Midbrain (tissue), 1 donor: ENCODE data around the gene ASCL2.

Source experiments
- DNase-seq: peaks from one replicate; lab custom pipeline; 2025; lab: John Stamatoyannopoulos, UW

Gene ASCL2

GRCh38 chr11:2234963-2235362, 35.4 kb downstream of the ASCL2 start:
- DNase-seq = no peak

GRCh38 chr11:2233693-2234455, 36.5 kb downstream of the ASCL2 start:
- no peak for DNase-seq

GRCh38 chr11:2229713-2230297, 40.6 kb downstream of the ASCL2 start:
- no peak for DNase-seq

GRCh38 chr11:2224254-2224653, 46.1 kb downstream of the ASCL2 start:
- no peak for DNase-seq

GRCh38 chr11:2223153-2223794, 47.1 kb downstream of the ASCL2 start:
- DNase-seq = no peak

- DNase-seq = no peak
Observed at GRCh38 chr11:2222451-2222850, 47.9 kb downstream of the ASCL2 start.

- DNase-seq = no peak
Observed at GRCh38 chr11:2221591-2221990, 48.8 kb downstream of the ASCL2 start.

GRCh38 chr11:2221024-2221423, 49.4 kb downstream of the ASCL2 start:
- DNase-seq = no peak

- DNase-seq = no peak
Observed at GRCh38 chr11:2220173-2220771, 50.1 kb downstream of the ASCL2 start.

GRCh38 chr11:2219318-2220017, 50.9 kb downstream of the ASCL2 start:
- no peak for DNase-seq
